Motor neuron (in vitro differentiated cells): ENCODE data around the gene MOXD1. TPM values are rescaled to one million over a fixed set of nuclear protein-coding genes. Genes with fewer than 3 reads are reported as not detected.
A peak's percentile ranks its signal among the peaks of the same experiment; 100 is the strongest.

Experiments
- ATAC-seq, 8 experiments: fragments of 200-7000 bp; cut with Tn5 transposase; replicated peaks in 6 of 8; 2 replicates each; pipeline ENCODE4 v1.8.0; 2021; ENCODE audit warnings: mild to moderate bottlenecking in 8 of 8, moderate library complexity in 8 of 8
- H3K27ac ChIP-seq, 2 donors: fragments of 250-450 bp; sonication (Bioruptor Pico); 2 replicates each; pipeline ENCODE4 v1.9.0; 2021; ENCODE audit warnings: antibody characterized with exemption in 2 of 2, mild to moderate bottlenecking in 2 of 2, moderate library complexity in 1 of 2
- H3K4me1 ChIP-seq, 2 donors: fragments of 250-450 bp; sonication (Bioruptor Pico); replicated peaks in 1 of 2; 2 replicates each; pipeline ENCODE4 v1.6.1; 2021; ENCODE audit warnings: antibody characterized with exemption in 2 of 2, mild to moderate bottlenecking in 2 of 2, moderate library complexity in 1 of 2
- H3K4me3 ChIP-seq, 5 donors: fragments of 250-450 bp; sonication (Bioruptor Pico); 2 replicates each; pipeline ENCODE4 v1.9.0; 2021; ENCODE audit warnings: antibody characterized with exemption in 5 of 5, mild to moderate bottlenecking in 5 of 5, moderate library complexity in 4 of 5
- WGBS, 10 experiments: fragments of 450-650 bp; shearing (Covaris generic); methylation state at CpG; one replicate each; pipeline ENCODE4 v1.0.0; 2022; 5-methylcytosine and 5-hydroxymethylcytosine counted together
- in situ Hi-C, 9 experiments: fragments of 400-800 bp; cut with MboI; loops; one replicate each; pipeline ENCODE4 v1.15.0; 2021; ENCODE audit warnings: low sequenced_read_pairs in 9 of 9, low pct_unique_long_range_greater_than_20kb in 2 of 9; ENCODE audit not compliant: unreplicated experiment in 9 of 9
- total RNA-seq, 8 experiments: library from RNA; unstranded; fragments of 300-600 nt; gene quantifications; 2 replicates each; pipeline versions ENCODE4 v1.2.3 to v1.2.4, GENCODE V29; 2022

The MOXD1 gene
- total RNA-seq, 8 experiments from 2014 or later, result 12.8 to 69.8 (median 29.3) TPM; not detected in 2

DNA sequence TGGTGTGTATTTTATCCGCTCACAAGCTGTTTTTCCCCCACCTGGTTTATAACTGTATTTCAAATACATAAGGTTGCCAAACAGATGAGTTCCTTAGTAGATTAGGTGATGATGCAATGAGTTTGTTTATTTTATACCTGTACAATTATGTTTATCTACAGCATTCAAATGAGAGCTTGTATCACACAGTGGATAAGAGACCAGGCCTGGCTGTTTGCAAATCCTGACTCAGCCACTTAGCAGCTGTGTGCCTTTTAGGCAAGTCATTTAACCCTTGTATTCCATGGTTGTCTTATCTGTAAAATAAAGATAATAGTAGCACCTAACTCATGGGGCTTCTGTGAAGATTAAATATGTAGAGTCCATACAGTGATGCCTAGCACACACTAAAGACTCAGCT, 143.7 kb downstream of the MOXD1 start:
- H3K27ac ChIP-seq, result no peak overlapping the region
- no peaks in the 10 kb centered on the region for H3K4me1 ChIP-seq
- WGBS, 10 experiments, result 83 to 100% (median 100%) methylated on average over 1 of the region's 1 CpG; no CpG with 5 or more reads in 4 of the 10 experiments
- ATAC-seq, result no peak
- no peak overlapping the region for H3K4me3 ChIP-seq
- in situ Hi-C loops, result no loop called here

- in situ Hi-C loops, result no loop called here
- no peak for ATAC-seq
- 0 to 91% (median 67%) methylated on average over 1 of the region's 1 CpG; no CpG with 5 or more reads in 6 of the 10 experiments for WGBS, 10 experiments
- Histone ChIP-seq H3K4me3 (no peak overlapping the region), H3K27ac (no peak overlapping the region), H3K4me1 (no peaks in the 10 kb centered on the region)
Measured at GRCh38 chr6:132256457-132256856, 144.8 kb downstream of the MOXD1 start.

- in situ Hi-C loops, result no loop called here
- Histone ChIP-seq H3K4me1 (no peaks in the 10 kb centered on the region), H3K4me3 (no peak overlapping the region), H3K27ac (no peak overlapping the region)
- peak in 1 of 8 experiments; percentile 28 for ATAC-seq
Measured at GRCh38 chr6:132253906-132254305, 147.4 kb downstream of the MOXD1 start.

DNA sequence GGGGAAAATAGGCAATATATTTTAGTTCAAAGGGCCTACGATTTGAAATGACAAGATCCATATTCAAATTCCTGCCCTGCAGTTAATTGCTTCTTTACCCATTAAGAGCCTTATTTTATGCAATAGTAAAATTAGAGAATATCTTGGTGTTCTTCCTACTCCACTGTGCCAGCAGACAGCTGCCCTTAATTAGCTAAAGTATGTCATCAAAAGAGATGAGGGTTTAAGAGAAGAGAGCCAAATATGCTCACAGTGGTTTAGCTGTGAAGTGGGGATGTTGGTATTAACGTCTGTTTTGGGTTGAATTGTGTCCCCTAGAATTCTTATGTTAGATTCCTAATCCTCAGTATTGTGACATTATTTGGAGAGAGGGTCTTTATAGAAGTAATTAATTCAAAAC, 148.1 kb downstream of the MOXD1 start:
- in situ Hi-C loops, result no loop called here
- no peak for ATAC-seq

DNA sequence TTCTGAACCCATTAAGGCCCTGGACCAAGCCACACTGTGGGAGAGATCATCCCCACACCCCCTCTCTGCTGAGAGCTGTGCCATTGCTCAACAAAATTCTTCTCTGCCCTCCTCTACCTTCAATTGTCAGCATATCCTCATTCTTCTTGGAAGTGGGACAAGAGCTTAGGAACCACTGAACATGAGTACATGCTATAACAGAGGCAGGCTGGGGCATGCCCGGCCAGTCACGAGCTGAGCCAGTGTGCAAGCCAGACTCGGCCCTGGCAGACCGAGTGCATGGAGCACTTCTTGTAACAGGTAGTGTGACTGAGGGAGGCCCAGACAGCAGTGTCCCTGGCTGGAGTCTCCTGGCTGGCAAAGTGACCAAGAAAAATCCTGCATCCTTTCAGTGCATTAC, 149.2 kb downstream of the MOXD1 start:
- in situ Hi-C loops, result no loop called here
- no peak overlapping the region for H3K27ac ChIP-seq
- no peak overlapping the region for H3K4me3 ChIP-seq
- WGBS, 10 experiments, result 92 to 93% methylated on average over 3 to 4 of the region's 4 CpGs; no CpG with 5 or more reads in 8 of the 10 experiments
- ATAC-seq, result no peak
- H3K4me1 ChIP-seq, result no peaks in the 10 kb centered on the region

More for the DNA sequence above, 148.1 kb downstream of the MOXD1 start:
- WGBS, 10 experiments, result 0 to 90% (median 34%) methylated on average over 1 to 2 of the region's 2 CpGs
- Histone ChIP-seq H3K27ac (no peak overlapping the region), H3K4me1 (no peaks in the 10 kb centered on the region), H3K4me3 (no peak overlapping the region)

GRCh38 chr6:132251711-132252110, 149.6 kb downstream of the MOXD1 start:
- Histone ChIP-seq H3K27ac (no peak overlapping the region), H3K4me1 (no peaks in the 10 kb centered on the region), H3K4me3 (no peak overlapping the region)
- in situ Hi-C loops, result no loop called here
- ATAC-seq, result no peak

DNA sequence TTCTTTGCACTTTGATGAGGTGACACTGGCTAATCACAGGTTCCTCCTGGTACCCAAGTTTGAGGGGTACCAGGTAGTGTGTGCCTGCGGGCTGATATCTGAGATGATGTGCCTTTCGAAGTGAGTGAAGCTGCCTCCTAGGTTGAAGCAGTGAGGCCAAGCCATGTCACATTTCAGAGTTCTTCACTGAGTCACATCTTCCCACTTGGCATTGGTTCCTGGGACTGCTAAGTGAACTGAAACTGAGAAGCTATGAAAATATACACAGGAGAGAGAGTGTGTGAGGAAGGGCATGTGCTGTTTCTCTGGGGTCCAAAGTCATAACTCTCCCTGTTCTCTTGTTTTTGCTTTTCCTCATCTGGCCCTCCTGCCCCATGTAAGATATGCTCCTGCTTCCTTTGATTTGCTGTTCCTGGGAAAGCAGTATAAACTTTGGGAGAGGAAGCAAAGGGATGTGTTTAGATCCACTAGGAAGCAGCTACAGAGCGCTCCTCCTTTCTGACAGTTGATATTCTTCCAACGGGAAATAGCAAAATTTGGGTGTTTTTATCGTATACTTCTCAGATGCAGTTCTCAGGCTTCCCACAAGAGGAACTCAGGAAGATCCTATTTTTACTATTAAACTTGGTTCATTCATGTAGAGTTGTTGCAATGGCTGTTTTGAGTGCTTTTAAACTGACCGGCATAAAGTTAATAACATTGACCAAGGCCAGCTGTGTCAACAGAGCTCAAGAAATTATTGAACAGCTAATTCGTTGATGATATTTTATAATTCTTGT, 153.7 kb downstream of the MOXD1 start:
- in situ Hi-C loops, result no loop called here
- no peak for ATAC-seq
- WGBS, 10 experiments, result 5 to 95% (median 81%) methylated on average over 2 to 7 of the region's 7 CpGs

GRCh38 chr6:132246632-132247270, 154.5 kb downstream of the MOXD1 start:
- Histone ChIP-seq H3K27ac (no peak overlapping the region), H3K4me3 (no peak overlapping the region), H3K4me1 (no peaks in the 10 kb centered on the region)
- in situ Hi-C loops, result no loop called here
- ATAC-seq, result no peak
- WGBS, 10 experiments, result 52 to 97% (median 86%) methylated on average over 2 to 16 of the region's 16 CpGs

More for the DNA sequence above, 153.7 kb downstream of the MOXD1 start:
- no peak overlapping the region for H3K4me3 ChIP-seq
- H3K27ac ChIP-seq, result no peak overlapping the region
- H3K4me1 ChIP-seq, result no peaks in the 10 kb centered on the region

DNA sequence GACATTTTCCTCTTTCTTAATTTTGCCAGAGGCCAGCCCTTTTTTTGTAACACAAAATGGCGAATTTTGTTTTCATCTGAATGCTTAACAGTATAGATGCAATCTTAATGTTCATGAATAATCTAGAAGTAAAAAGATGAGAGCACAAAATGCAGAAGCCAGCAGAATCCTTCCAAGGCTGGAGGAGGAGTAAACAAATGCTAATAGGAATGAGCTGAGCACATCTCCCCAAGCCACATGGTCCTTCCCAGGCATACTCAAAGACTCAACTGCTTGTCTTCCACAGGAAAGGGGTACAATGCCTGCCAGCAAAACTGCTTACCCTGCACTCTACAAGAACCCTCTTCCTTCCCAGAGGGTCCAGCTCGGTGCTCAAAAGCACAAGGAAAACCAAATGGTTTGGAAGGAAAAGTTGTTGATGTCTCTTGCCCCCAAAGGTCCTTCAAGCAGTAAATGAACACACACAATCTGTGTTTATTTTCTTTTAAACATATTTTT, 155.1 kb downstream of the MOXD1 start:
- Histone ChIP-seq H3K4me1 (no peaks in the 10 kb centered on the region), H3K4me3 (no peak overlapping the region), H3K27ac (no peak overlapping the region)
- in situ Hi-C loops, result no loop called here
- ATAC-seq, result peak in 3 of 8 experiments; percentile 41 to 74 (median 65)
- 40 to 100% (median 68%) methylated on average over 1 to 2 of the region's 2 CpGs for WGBS, 10 experiments

Other genes starting within 250 kb of the MOXD1 start
- 10 to 100 TPM; 12.7 to 56.3 (median 35.5) TPM for gene STX7, start 111.6 kb upstream of the MOXD1 start, total RNA-seq
- not detected for gene TAAR9, start 136.8 kb upstream of the MOXD1 start, total RNA-seq
- gene TAAR8, start 151.2 kb upstream of the MOXD1 start, total RNA-seq, result under 1 TPM in 1 of 8 experiments, not detected in 7; 0.17 TPM
- under 1 TPM in 2 of 8 experiments, not detected in 6; 0.17 to 0.47 TPM for gene TAAR6, start 168.8 kb upstream of the MOXD1 start, total RNA-seq
- under 1 TPM in 2 of 8 experiments, not detected in 6; 0.17 to 0.28 TPM for gene TAAR5, start 188.3 kb upstream of the MOXD1 start, total RNA-seq
- gene TAAR2, start 222.8 kb upstream of the MOXD1 start, total RNA-seq, result not detected